ENCODE data around the gene ARID1A. TPM values are rescaled to one million over a fixed set of nuclear protein-coding genes. Genes with fewer than 3 reads are reported as not detected.

ARID1A gene
- total and polyA plus RNA-seq, 4 donors = 12.2 to 31.9 (median 20.2) TPM

- H3K9ac ChIP-seq (ENCODE audit: low read depth in 1 of 2, low read length in 2 of 2) = peak overlapping the region in 1 of 2 donors; percentile 10
- WGBS = 46% methylated on average over 7 of the region's 7 CpGs
- H3K36me3 ChIP-seq (ENCODE audit: control insufficient read depth in 4 of 4, insufficient read depth in 3 of 4, low read depth in 1 of 4, low read length in 3 of 4) = no peaks in the 10 kb centered on the region
- no peaks in the 10 kb centered on the region for H3K9me3 ChIP-seq (ENCODE audit: control insufficient read depth in 4 of 4, low read length in 3 of 4)
- no peaks in the 10 kb centered on the region for H3K27me3 ChIP-seq (ENCODE audit: control insufficient read depth in 4 of 4, insufficient read depth in 4 of 4, low read length in 3 of 4)
- H3K4me1 ChIP-seq (ENCODE audit: control insufficient read depth in 4 of 4, insufficient read depth in 4 of 4, low read length in 3 of 4) = peaks cover 14 to 39% (median 31%) of the 10 kb centered on the region in 4 donors
- DNase-seq (ENCODE audit: low spot score) = no peak
- H3K27ac ChIP-seq (ENCODE audit: low read depth in 1 of 2, low read length in 2 of 2) = peak overlapping the region; percentile 95 to 98
- peak overlapping the region in 2 of 3 donors; percentile 11 to 51 for H3K4me3 ChIP-seq (ENCODE audit: low read depth in 1 of 3, low read length in 3 of 3)
- TF ChIP-seq CTCF (IDR thresholded peaks at IDR 0.05; ENCODE audit: low read depth, low read length, missing input control) = no peak
- TF ChIP-seq RAD21 (IDR thresholded peaks at IDR 0.05) = peak in 1 of 2 donors; percentile 3
- TF ChIP-seq SP1 (IDR thresholded peaks at IDR 0.05) = no peak
- TF ChIP-seq REST (IDR thresholded peaks at IDR 0.05) = no peak
Observed at GRCh38 chr1:26693599-26694572, 1.9 kb upstream of the ARID1A start.

GRCh38 chr1:26694638-26695355 lies 1.0 kb upstream of the ARID1A start:
- Histone ChIP-seq H3K27me3 (ENCODE audit: control insufficient read depth in 4 of 4, insufficient read depth in 4 of 4, low read length in 3 of 4) (no peaks in the 10 kb centered on the region), H3K4me3 (ENCODE audit: low read depth in 1 of 3, low read length in 3 of 3) (peak overlapping the region; percentile 35 to 98 (median 58)), H3K9me3 (ENCODE audit: control insufficient read depth in 4 of 4, low read length in 3 of 4) (no peaks in the 10 kb centered on the region), H3K9ac (ENCODE audit: low read depth in 1 of 2, low read length in 2 of 2) (peak overlapping the region; percentile 33 to 66), H3K27ac (ENCODE audit: low read depth in 1 of 2, low read length in 2 of 2) (peak overlapping the region; percentile 95 to 98), H3K4me1 (ENCODE audit: control insufficient read depth in 4 of 4, insufficient read depth in 4 of 4, low read length in 3 of 4) (peaks cover 14 to 47% (median 40%) of the 10 kb centered on the region in 4 donors), H3K36me3 (ENCODE audit: control insufficient read depth in 4 of 4, insufficient read depth in 3 of 4, low read depth in 1 of 4, low read length in 3 of 4) (no peaks in the 10 kb centered on the region)
- TF ChIP-seq GABPA (IDR thresholded peaks at IDR 0.05 in 1 of 2, conservative IDR thresholded peaks at IDR 0.05 in 1 of 2) (no peak), RXRA (IDR thresholded peaks at IDR 0.05) (no peak), EGR1 (IDR thresholded peaks at IDR 0.05; ENCODE audit: low read depth in 2 of 2) (no peak), YY1 (IDR thresholded peaks at IDR 0.05) (no peak), CTCF (IDR thresholded peaks at IDR 0.05; ENCODE audit: low read depth, low read length, missing input control) (no peak), ZBTB33 (IDR thresholded peaks at IDR 0.05) (no peak), NR2F2 (IDR thresholded peaks at IDR 0.05) (no peak), FOXA2 (IDR thresholded peaks at IDR 0.05) (no peak), MAX (IDR thresholded peaks at IDR 0.05) (no peak), REST (IDR thresholded peaks at IDR 0.05) (no peak)
- WGBS = 8% methylated on average over 14 of the region's 14 CpGs
- no peak for DNase-seq (ENCODE audit: low spot score)
